Fibroblast of skin of abdomen (primary cell): ENCODE measurements around the gene KAZN.

Experiments
- DNase-seq: peaks from one replicate; pipeline ENCODE4 v3.0.0-alpha.2; 2013

Gene KAZN

GRCh38 chr1:14944471-14944985 lies 346.0 kb downstream of the KAZN start:
- DNase-seq: no peak

- DNase-seq: peak; percentile 95
Measured at GRCh38 chr1:14945132-14946010, 346.9 kb downstream of the KAZN start.

GRCh38 chr1:14946011-14946359 lies 347.5 kb downstream of the KAZN start:
- DNase-seq: no peak

- DNase-seq: peak; percentile 82
Measured at GRCh38 chr1:14946684-14947238, 348.3 kb downstream of the KAZN start.

- no peak for DNase-seq
Measured at GRCh38 chr1:14947421-14947820, 348.9 kb downstream of the KAZN start.

- DNase-seq: no peak
Measured at GRCh38 chr1:14948112-14948652, 349.7 kb downstream of the KAZN start.

- DNase-seq: no peak
Measured at GRCh38 chr1:14949270-14949835, 350.9 kb downstream of the KAZN start.

- DNase-seq: no peak
Measured at GRCh38 chr1:14949836-14950713, 351.6 kb downstream of the KAZN start.

GRCh38 chr1:14951766-14952165 lies 353.3 kb downstream of the KAZN start:
- no peak for DNase-seq

GRCh38 chr1:14952626-14953314 lies 354.3 kb downstream of the KAZN start:
- no peak for DNase-seq

GRCh38 chr1:14954210-14954609 lies 355.7 kb downstream of the KAZN start:
- DNase-seq: no peak

- DNase-seq: no peak
Measured at GRCh38 chr1:14954930-14955329, 356.4 kb downstream of the KAZN start.

- no peak for DNase-seq
Measured at GRCh38 chr1:14955402-14955801, 356.9 kb downstream of the KAZN start.

GRCh38 chr1:14955976-14956375 lies 357.5 kb downstream of the KAZN start:
- no peak for DNase-seq

GRCh38 chr1:14956579-14957195 lies 358.2 kb downstream of the KAZN start:
- no peak for DNase-seq

GRCh38 chr1:14957375-14958098 lies 359.1 kb downstream of the KAZN start:
- DNase-seq: no peak

GRCh38 chr1:14958249-14959058 lies 360.0 kb downstream of the KAZN start:
- DNase-seq: no peak

- DNase-seq: no peak
Measured at GRCh38 chr1:14959059-14959694, 360.7 kb downstream of the KAZN start.

- DNase-seq: no peak
Measured at GRCh38 chr1:14961661-14962267, 363.3 kb downstream of the KAZN start.
